ENCODE results near the gene LRP8. TPM values are rescaled to one million over a fixed set of nuclear protein-coding genes. Genes with fewer than 3 reads are reported as not detected.

LRP8 gene
- total and polyA plus RNA-seq, 9 of the 15 experiments (the other 6 are each of a cell fraction or from before 2014, with no cell fraction given), result 7.1 to 56.1 (median 31.3) TPM

DNA sequence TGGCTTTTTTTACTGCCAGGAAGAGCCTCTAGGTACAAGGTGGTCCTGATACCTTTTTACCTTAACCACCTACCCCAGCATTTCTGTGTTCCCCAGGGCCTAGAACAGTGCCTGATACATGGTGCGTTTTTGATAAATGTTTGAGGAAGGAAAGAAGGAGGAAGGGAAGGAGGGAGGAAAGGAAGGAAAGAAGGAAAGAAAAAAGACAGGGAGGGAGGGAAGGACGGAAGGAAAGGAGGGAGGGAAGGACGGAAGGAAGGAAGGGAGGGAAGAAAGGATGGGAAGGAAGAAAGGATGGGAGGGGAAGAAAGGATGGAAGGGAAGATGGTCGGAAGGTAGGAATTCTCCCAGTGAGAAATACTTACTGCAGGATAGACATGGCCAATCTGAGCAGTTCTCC is 77.5 kb downstream of the LRP8 start:
- WGBS (ENCODE audit: insufficient coverage, low coverage, missing lambda C conversion rate), result 74% methylated on average over 3 of the region's 4 CpGs

More for the DNA sequence above, 77.5 kb downstream of the LRP8 start:
- H3K4me3 ChIP-seq, result no peak overlapping the region
- H3K27ac ChIP-seq (ENCODE audit: extremely low read depth, low read depth, low read length), result no peak overlapping the region
- TF ChIP-seq CAMTA2 (CRISPR knock-in tag; conservative IDR thresholded peaks at IDR 0.05) (no peak), SUPT5H (IDR thresholded peaks at IDR 0.05) (0 out of 2 replicates have a peak, but pooled peaks have one; percentile 32), OTX1 (CRISPR knock-in tag; IDR thresholded peaks at IDR 0.05) (0 out of 2 replicates have a peak, but pooled peaks have one; percentile 51), ETV6 (IDR thresholded peaks at IDR 0.05; ENCODE audit: borderline replicate concordance in 1 of 2, low read depth in 2 of 2, low read length in 1 of 2) (no peak), ETV6 (CRISPR knock-in tag; IDR thresholded peaks at IDR 0.05; ENCODE audit: borderline replicate concordance) (no peak), ZBTB7A (IDR thresholded peaks at IDR 0.05; ENCODE audit: borderline replicate concordance, control insufficient read depth, low read depth, low read length) (no peak), CC2D1A (IDR thresholded peaks at IDR 0.05) (no peak), ELF4 (CRISPR knock-in tag; IDR thresholded peaks at IDR 0.05) (0 out of 2 replicates have a peak, but pooled peaks have one; percentile 54), RBM25 (IDR thresholded peaks at IDR 0.05; ENCODE audit: low read depth, low read length, severe bottlenecking) (peak; percentile 47)
- TF ChIP-seq, protein P1, sequence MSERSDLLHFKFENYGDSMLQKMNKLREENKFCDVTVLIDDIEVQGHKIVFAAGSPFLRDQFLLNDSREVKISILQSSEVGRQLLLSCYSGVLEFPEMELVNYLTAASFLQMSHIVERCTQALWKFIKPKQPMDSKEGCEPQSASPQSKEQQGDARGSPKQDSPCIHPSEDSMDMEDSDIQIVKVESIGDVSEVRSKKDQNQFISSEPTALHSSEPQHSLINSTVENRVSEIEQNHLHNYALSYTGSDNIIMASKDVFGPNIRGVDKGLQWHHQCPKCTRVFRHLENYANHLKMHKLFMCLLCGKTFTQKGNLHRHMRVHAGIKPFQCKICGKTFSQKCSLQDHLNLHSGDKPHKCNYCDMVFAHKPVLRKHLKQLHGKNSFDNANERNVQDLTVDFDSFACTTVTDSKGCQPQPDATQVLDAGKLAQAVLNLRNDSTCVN (CRISPR knock-in tag; IDR thresholded peaks at IDR 0.05), result 0 out of 2 replicates have a peak, but pooled peaks have one; percentile 51
- TF ChIP-seq, protein P2, sequence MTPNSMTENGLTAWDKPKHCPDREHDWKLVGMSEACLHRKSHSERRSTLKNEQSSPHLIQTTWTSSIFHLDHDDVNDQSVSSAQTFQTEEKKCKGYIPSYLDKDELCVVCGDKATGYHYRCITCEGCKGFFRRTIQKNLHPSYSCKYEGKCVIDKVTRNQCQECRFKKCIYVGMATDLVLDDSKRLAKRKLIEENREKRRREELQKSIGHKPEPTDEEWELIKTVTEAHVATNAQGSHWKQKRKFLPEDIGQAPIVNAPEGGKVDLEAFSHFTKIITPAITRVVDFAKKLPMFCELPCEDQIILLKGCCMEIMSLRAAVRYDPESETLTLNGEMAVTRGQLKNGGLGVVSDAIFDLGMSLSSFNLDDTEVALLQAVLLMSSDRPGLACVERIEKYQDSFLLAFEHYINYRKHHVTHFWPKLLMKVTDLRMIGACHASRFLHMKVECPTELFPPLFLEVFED (CRISPR knock-in tag; conservative IDR thresholded peaks at IDR 0.05), result peak; percentile 83; the same call in 1 of the 2 replicates
- no peak overlapping the region for H3K4me2 ChIP-seq (ENCODE audit: insufficient read depth, low read length)
- peaks cover 7% of the 10 kb centered on the region; the same call in 1 of the 2 replicates for H4K20me1 ChIP-seq (replicated peaks; ENCODE audit: control insufficient read depth, insufficient read depth, low read length)
- intact Hi-C loops (cut with micrococcal nuclease), result no loop called here
- H3K9ac ChIP-seq (ENCODE audit: insufficient read depth in 1 of 2, low read depth in 2 of 2, low read length in 2 of 2), result no peak overlapping the region
- in situ Hi-C loops (cut with MboI), result no loop called here
- DNase-seq (ENCODE audit: extremely low read depth in 1 of 4, low spot score in 3 of 4), result no peak
- ATAC-seq, result no peak
- peaks cover 92% of the 10 kb centered on the region for H3K36me3 ChIP-seq (ENCODE audit: control insufficient read depth, insufficient read depth, low read length)
- CTCF ChIA-PET (ENCODE audit: low intra/inter-chr PET ratio), result no interaction called here
- H3K9me3 ChIP-seq (replicated peaks; ENCODE audit: control insufficient read depth, insufficient read depth, low read depth, low read length), result no peaks in the 10 kb centered on the region
- H3K79me2 ChIP-seq (ENCODE audit: control insufficient read depth, insufficient read depth, low read length), result no peaks in the 10 kb centered on the region
- BruUV-seq (replicated peaks), result no TSS peak
- no peak for FAIRE-seq
- POLR2A ChIA-PET, result interaction anchor here (0.7 to 1.6 kb wide), 2 partner anchors 12 to 1214 kb away, joined by 3 read pairs; no protein-coding TSS in a partner anchor
- H3K9me1 ChIP-seq (ENCODE audit: control insufficient read depth, insufficient read depth, low read length), result peaks cover 4% of the 10 kb centered on the region
- H2AFZ ChIP-seq (ENCODE audit: low read depth, low read length), result no peak overlapping the region
- H3K4me1 ChIP-seq (replicated peaks in 1 of 2; ENCODE audit: control insufficient read depth in 2 of 2, insufficient read depth in 2 of 2, low read length in 2 of 2), result peaks cover 0 to 6% of the 10 kb centered on the region in 2 experiments; a peak in 2 of 5 replicates
- no peaks in the 10 kb centered on the region for H3K27me3 ChIP-seq (ENCODE audit: control insufficient read depth in 2 of 2, insufficient read depth in 2 of 2, low read length in 2 of 2)

Measured in K562 (cell line).